ENCODE measurements around the gene TSPAN18.
A peak's percentile ranks its signal among the peaks of the same experiment; 100 is the strongest.

The TSPAN18 gene

GRCh38 chr11:44726283-44727113, at the start of gene TSPAN18:
Gene TSPAN18, plus strand, starts transcription at chr11:44726962. Its CDS starts 179,455 bp downstream, at chr11:44906417.
- H3K4me1 Mint-ChIP-seq: peaks cover 36% of the 10 kb centered on the region
- H3K27ac Mint-ChIP-seq: peak within 1 kb of the TSS; percentile 50
- peak within 1 kb of the TSS; percentile 75 for H3K4me3 Mint-ChIP-seq
- DNase-seq (ENCODE audit: low spot score in 2 of 2): peak in 1 of 2 donors; percentile 57
- ATAC-seq: peak; percentile 42
- no peaks in the 10 kb centered on the region for H3K9me3 Mint-ChIP-seq
- no peaks in the 10 kb centered on the region for H3K36me3 Mint-ChIP-seq

- DNase-seq (ENCODE audit: low spot score in 2 of 2): peak; percentile 10 to 55
- no peaks in the 10 kb centered on the region for H3K36me3 Mint-ChIP-seq
- ATAC-seq: peak; percentile 86
- peak overlapping the region; percentile 32 for H3K4me3 Mint-ChIP-seq
- peak overlapping the region; percentile 81 for H3K27ac Mint-ChIP-seq
- H3K4me1 Mint-ChIP-seq: peaks cover 31% of the 10 kb centered on the region
- H3K9me3 Mint-ChIP-seq: no peaks in the 10 kb centered on the region
These were observed 45.7 kb upstream of the TSPAN18 start for GRCh38 chr11:44680982-44681597.

- ATAC-seq (peak; percentile 41), DNase-seq (ENCODE audit: low spot score in 2 of 2) (no peak)
- no peaks in the 10 kb centered on the region for H3K9me3 Mint-ChIP-seq
- peaks cover 31% of the 10 kb centered on the region for H3K4me1 Mint-ChIP-seq
- peak overlapping the region; percentile 81 for H3K27ac Mint-ChIP-seq
- peak overlapping the region; percentile 32 for H3K4me3 Mint-ChIP-seq
- H3K36me3 Mint-ChIP-seq: no peaks in the 10 kb centered on the region
These were observed 45.1 kb upstream of the TSPAN18 start for GRCh38 chr11:44681698-44682097.

GRCh38 chr11:44684859-44685281, 41.9 kb upstream of the TSPAN18 start:
- Mint-ChIP-seq H3K9me3 (no peaks in the 10 kb centered on the region), H3K4me1 (peaks cover 38% of the 10 kb centered on the region), H3K36me3 (no peaks in the 10 kb centered on the region), H3K4me3 (no peak overlapping the region), H3K27ac (no peak overlapping the region)
- no peak for DNase-seq (ENCODE audit: low spot score in 2 of 2)
- ATAC-seq: no peak

GRCh38 chr11:44687388-44687787, 39.4 kb upstream of the TSPAN18 start:
- Mint-ChIP-seq H3K36me3 (no peaks in the 10 kb centered on the region), H3K4me1 (peaks cover 15% of the 10 kb centered on the region), H3K27ac (no peak overlapping the region), H3K9me3 (no peaks in the 10 kb centered on the region), H3K4me3 (no peak overlapping the region)
- ATAC-seq (peak; percentile 28), DNase-seq (ENCODE audit: low spot score in 2 of 2) (no peak)

GRCh38 chr11:44689265-44689664, 37.5 kb upstream of the TSPAN18 start:
- no peaks in the 10 kb centered on the region for H3K9me3 Mint-ChIP-seq
- H3K4me1 Mint-ChIP-seq: peaks cover 11% of the 10 kb centered on the region
- no peaks in the 10 kb centered on the region for H3K36me3 Mint-ChIP-seq
- H3K27ac Mint-ChIP-seq: no peak overlapping the region
- no peak for DNase-seq (ENCODE audit: low spot score in 2 of 2)
- ATAC-seq: no peak
- H3K4me3 Mint-ChIP-seq: no peak overlapping the region

GRCh38 chr11:44690651-44691050, 36.1 kb upstream of the TSPAN18 start:
- Mint-ChIP-seq H3K36me3 (no peaks in the 10 kb centered on the region), H3K27ac (no peak overlapping the region), H3K9me3 (no peaks in the 10 kb centered on the region), H3K4me3 (no peak overlapping the region), H3K4me1 (peaks cover 19% of the 10 kb centered on the region)
- DNase-seq (ENCODE audit: low spot score in 2 of 2): no peak
- ATAC-seq: no peak

- H3K4me3 Mint-ChIP-seq: no peak overlapping the region
- no peak for DNase-seq (ENCODE audit: low spot score in 2 of 2)
- H3K9me3 Mint-ChIP-seq: no peaks in the 10 kb centered on the region
- H3K27ac Mint-ChIP-seq: no peak overlapping the region
- H3K4me1 Mint-ChIP-seq: peaks cover 19% of the 10 kb centered on the region
- no peak for ATAC-seq
- no peaks in the 10 kb centered on the region for H3K36me3 Mint-ChIP-seq
These were observed 34.3 kb upstream of the TSPAN18 start for GRCh38 chr11:44692460-44692859.

- no peak for ATAC-seq
- DNase-seq (ENCODE audit: low spot score in 2 of 2): no peak
These were observed 33.1 kb upstream of the TSPAN18 start for GRCh38 chr11:44693654-44694119.

GRCh38 chr11:44694443-44694842, 32.3 kb upstream of the TSPAN18 start:
- Mint-ChIP-seq H3K27ac (no peak overlapping the region), H3K9me3 (no peaks in the 10 kb centered on the region), H3K4me1 (peaks cover 9% of the 10 kb centered on the region), H3K4me3 (no peak overlapping the region), H3K36me3 (no peaks in the 10 kb centered on the region)
- DNase-seq (ENCODE audit: low spot score in 2 of 2): no peak
- ATAC-seq: peak; percentile 35

More at GRCh38 chr11:44693654-44694119, 33.1 kb upstream of the TSPAN18 start:
- Mint-ChIP-seq H3K4me1 (peaks cover 11% of the 10 kb centered on the region), H3K36me3 (no peaks in the 10 kb centered on the region), H3K9me3 (no peaks in the 10 kb centered on the region), H3K4me3 (no peak overlapping the region), H3K27ac (no peak overlapping the region)

GRCh38 chr11:44695169-44695833, 31.5 kb upstream of the TSPAN18 start:
- H3K4me3 Mint-ChIP-seq: no peak overlapping the region
- DNase-seq (ENCODE audit: low spot score in 2 of 2) (no peak), ATAC-seq (no peak)
- H3K9me3 Mint-ChIP-seq: no peaks in the 10 kb centered on the region
- H3K27ac Mint-ChIP-seq: no peak overlapping the region
- peaks cover 15% of the 10 kb centered on the region for H3K4me1 Mint-ChIP-seq
- H3K36me3 Mint-ChIP-seq: no peaks in the 10 kb centered on the region

GRCh38 chr11:44698252-44698912, 28.4 kb upstream of the TSPAN18 start:
- H3K36me3 Mint-ChIP-seq: no peaks in the 10 kb centered on the region
- no peak overlapping the region for H3K4me3 Mint-ChIP-seq
- ATAC-seq: no peak
- no peak overlapping the region for H3K27ac Mint-ChIP-seq
- H3K9me3 Mint-ChIP-seq: no peaks in the 10 kb centered on the region
- DNase-seq (ENCODE audit: low spot score in 2 of 2): no peak
- peaks cover 28% of the 10 kb centered on the region for H3K4me1 Mint-ChIP-seq

- no peak for DNase-seq (ENCODE audit: low spot score in 2 of 2)
- H3K9me3 Mint-ChIP-seq: no peaks in the 10 kb centered on the region
- H3K27ac Mint-ChIP-seq: no peak overlapping the region
- H3K4me3 Mint-ChIP-seq: no peak overlapping the region
- H3K4me1 Mint-ChIP-seq: peaks cover 24% of the 10 kb centered on the region
- ATAC-seq: no peak
- no peaks in the 10 kb centered on the region for H3K36me3 Mint-ChIP-seq
These were observed 27.0 kb upstream of the TSPAN18 start for GRCh38 chr11:44699497-44700408.

- Mint-ChIP-seq H3K36me3 (no peaks in the 10 kb centered on the region), H3K4me3 (no peak overlapping the region), H3K9me3 (no peaks in the 10 kb centered on the region), H3K27ac (peak overlapping the region; percentile 56), H3K4me1 (peaks cover 19% of the 10 kb centered on the region)
- no peak for ATAC-seq
- DNase-seq (ENCODE audit: low spot score in 2 of 2): no peak
These were observed 25.5 kb upstream of the TSPAN18 start for GRCh38 chr11:44701276-44701675.
